GM12878 (cell line): ENCODE measurements around the gene RIN1. TPM values are rescaled to one million over a fixed set of nuclear protein-coding genes. Genes with fewer than 3 reads are reported as not detected.

ENCODE experiments used
- ATAC-seq: fragments of 200-7000 bp; cut with Tn5 transposase; 3 replicates; pipeline ENCODE4 v1.9.1; 2020; ENCODE audit warnings: mild to moderate bottlenecking, moderate library complexity
- BruUV-seq: library from RNA; stranded (reverse); fragments of 400-500 nt; replicated peaks from 2 replicates; lab custom pipeline; 2021; lab: Mats Ljungman, UMichigan
- CTCF ChIA-PET: fragments of 300-600 bp; sonication (Branson Sonifier 250); formaldehyde crosslinking; extraction: SDS; loops from one replicate; lab custom pipeline; 2021; ENCODE audit warnings: inconsistent platforms; lab: Yijun Ruan, JAX
- POLR2A ChIA-PET: fragments of 350-600 bp; formaldehyde crosslinking; extraction: SDS; loops from one replicate; lab custom pipeline; 2021; ENCODE audit warnings: inconsistent platforms; lab: Charles Lee
- RAD21 ChIA-PET: fragments of 300-600 bp; sonication (Branson Sonifier 250); formaldehyde crosslinking; loops from one replicate; lab custom pipeline; 2023; ENCODE audit warnings: antibody characterized with exemption; ENCODE audit not compliant: unreplicated experiment; lab: Charles Lee
- SMC1A ChIA-PET: fragments of 300-600 bp; sonication (Branson Sonifier 250); formaldehyde crosslinking; loops from one replicate; lab custom pipeline; 2023; ENCODE audit not compliant: unreplicated experiment, uncharacterized antibody; lab: Charles Lee
- DNase-seq: peaks from one replicate; pipeline ENCODE4 v3.0.0-alpha.2; 2011; ENCODE audit warnings: low read depth, low spot score
- FAIRE-seq: peaks from 3 replicates; lab custom pipeline; 2011; peaks lifted over from hg19 to GRCh38; lab: Jason Lieb, UNC
- H2AFZ ChIP-seq: 2 replicates; pipeline ENCODE4 v1.6.0; 2011; ENCODE audit warnings: low read depth, low read length, control low read depth; ENCODE audit not compliant: control insufficient read depth
- H3K27ac ChIP-seq: 2 replicates; pipeline ENCODE4 v1.5.1; 2011; ENCODE audit warnings: control low read depth; ENCODE audit not compliant: control insufficient read depth, insufficient read depth
- H3K27me3 ChIP-seq, 2 experiments: replicated peaks in 1 of 2; 2 replicates each; pipeline versions ENCODE4 v1.6.0 to v1.6.1; 2011; ENCODE audit warnings: low read length in 1 of 2; ENCODE audit not compliant: control insufficient read depth in 2 of 2, insufficient read depth in 2 of 2
- H3K36me3 ChIP-seq, 2 experiments: 2 replicates each; pipeline ENCODE4 v1.5.1; 2011; ENCODE audit warnings: low read length in 1 of 2; ENCODE audit not compliant: control insufficient read depth in 2 of 2, insufficient read depth in 2 of 2
- H3K4me1 ChIP-seq: 2 replicates; pipeline ENCODE4 v1.6.1; 2011; ENCODE audit warnings: mild to moderate bottlenecking, low read length, moderate library complexity, mixed read lengths; ENCODE audit not compliant: control insufficient read depth, insufficient read depth
- H3K4me2 ChIP-seq: 2 replicates; pipeline ENCODE4 v1.6.0; 2011; ENCODE audit warnings: control low read depth; ENCODE audit not compliant: control insufficient read depth, insufficient read depth
- H3K4me3 ChIP-seq: fragments of 200-600 bp; sonication (generic); 2 replicates; pipeline ENCODE4 v1.5.1; 2016
- H3K79me2 ChIP-seq: 2 replicates; pipeline ENCODE4 v1.6.0; 2011; ENCODE audit warnings: low read length; ENCODE audit not compliant: control insufficient read depth, insufficient read depth
- H3K9ac ChIP-seq: 2 replicates; pipeline ENCODE4 v1.8.0; 2011; ENCODE audit warnings: low read length, control low read depth, mixed read lengths; ENCODE audit not compliant: control insufficient read depth, insufficient read depth
- H3K9me3 ChIP-seq: replicated peaks from 3 replicates; pipeline ENCODE4 v1.5.1; 2011; ENCODE audit warnings: mild to moderate bottlenecking, low read length; ENCODE audit not compliant: control insufficient read depth, insufficient read depth
- H4K20me1 ChIP-seq: 2 replicates; pipeline ENCODE4 v1.6.0; 2011; ENCODE audit not compliant: control insufficient read depth, insufficient read depth
- BCL11A ChIP-seq: IDR thresholded peaks from 2 replicates; pipeline ENCODE4 v1.6.1; 2011; ENCODE audit warnings: low read depth, low read length
- CBX5 ChIP-seq: sonication (generic); IDR thresholded peaks from 2 replicates; pipeline ENCODE4 v1.6.1; 2016; ENCODE audit warnings: low read depth, moderate library complexity, mild to moderate bottlenecking, inconsistent platforms
- CHD2 ChIP-seq: IDR thresholded peaks from 2 replicates; pipeline ENCODE4 v1.6.1; 2011; ENCODE audit warnings: low read depth, low read length, improper control_type of control experiment, borderline replicate concordance
- FOXM1 ChIP-seq: IDR thresholded peaks from 2 replicates; pipeline ENCODE4 v1.6.1; 2012; ENCODE audit warnings: low read depth, mild to moderate bottlenecking, inconsistent platforms, low read length, moderate library complexity
- HDGF ChIP-seq: fragments of 450-650 bp; IDR thresholded peaks from 2 replicates; pipeline ENCODE4 v1.6.1; 2016; ENCODE audit warnings: antibody characterized with exemption
- WGBS: methylation state at CpG from one replicate; pipeline ENCODE4 v1.1.6; 2016; ENCODE audit warnings: low lambda C conversion rate; ENCODE audit not compliant: insufficient replicate concordance, insufficient coverage; ENCODE audit errors: missing lambda C conversion rate; 5-methylcytosine and 5-hydroxymethylcytosine counted together
- in situ Hi-C: fragments of 300-500 bp; cut with MboI; formaldehyde crosslinking; loops from 9 replicates; pipeline ENCODE4 v1.14.3; 2018; ENCODE audit warnings: mixed read lengths
- intact Hi-C: fragments of 100-400 bp; cut with micrococcal nuclease; formaldehyde crosslinking; loops from one replicate; pipeline ENCODE4 v1.14.2; 2022; ENCODE audit not compliant: unreplicated experiment
- polyA plus RNA-seq, 11 experiments: library from polyadenylated mRNA; depleted of rRNA in 4 of 11; unstranded in 6 of 11; stranded (reverse) in 5 of 11; fragments of >200 nt; fragmentation: Nextera tagmentation in 4 of 11; fragmentation: Illumina TruSeq in 1 of 11; extraction: Ambion mirVana in 4 of 11; extraction: Trizol in 1 of 11; gene quantifications; 1 replicate in 1 of 11; 2 replicates in 10 of 11; pipeline versions ENCODE4 v1.2.1 to v1.2.3, GENCODE V29; 2011 to 2016; ENCODE audit warnings: inconsistent platforms in 2 of 11, missing spikeins in 2 of 11, low read depth in 1 of 11
- total RNA-seq, 4 experiments: library from RNA; depleted of rRNA in 3 of 4; stranded (reverse); fragments of >200 nt in 3 of 4; fragmentation: Illumina TruSeq in 1 of 4; extraction: Trizol in 1 of 4; gene quantifications; 2 replicates each; pipeline versions ENCODE4 v1.2.1 to v1.2.3, GENCODE V29; 2013 to 2021
- TF ChIP-seq, protein P1 (sequence below): fragments of 450-650 bp; IDR thresholded peaks from 2 replicates; pipeline ENCODE4 v1.6.1; 2017; ENCODE audit warnings: mild to moderate bottlenecking, moderate library complexity
- TF ChIP-seq, protein P2 (sequence below): fragments of 450-650 bp; IDR thresholded peaks from 2 replicates; pipeline ENCODE4 v1.6.1; 2017; ENCODE audit warnings: borderline replicate concordance

RIN1 gene
- total and polyA plus RNA-seq, 10 of the 15 experiments (the other 5 are each of a cell fraction or from before 2014, with no cell fraction given), result 0.04 to 0.69 (median 0.22) TPM; not detected in 1

DNA sequence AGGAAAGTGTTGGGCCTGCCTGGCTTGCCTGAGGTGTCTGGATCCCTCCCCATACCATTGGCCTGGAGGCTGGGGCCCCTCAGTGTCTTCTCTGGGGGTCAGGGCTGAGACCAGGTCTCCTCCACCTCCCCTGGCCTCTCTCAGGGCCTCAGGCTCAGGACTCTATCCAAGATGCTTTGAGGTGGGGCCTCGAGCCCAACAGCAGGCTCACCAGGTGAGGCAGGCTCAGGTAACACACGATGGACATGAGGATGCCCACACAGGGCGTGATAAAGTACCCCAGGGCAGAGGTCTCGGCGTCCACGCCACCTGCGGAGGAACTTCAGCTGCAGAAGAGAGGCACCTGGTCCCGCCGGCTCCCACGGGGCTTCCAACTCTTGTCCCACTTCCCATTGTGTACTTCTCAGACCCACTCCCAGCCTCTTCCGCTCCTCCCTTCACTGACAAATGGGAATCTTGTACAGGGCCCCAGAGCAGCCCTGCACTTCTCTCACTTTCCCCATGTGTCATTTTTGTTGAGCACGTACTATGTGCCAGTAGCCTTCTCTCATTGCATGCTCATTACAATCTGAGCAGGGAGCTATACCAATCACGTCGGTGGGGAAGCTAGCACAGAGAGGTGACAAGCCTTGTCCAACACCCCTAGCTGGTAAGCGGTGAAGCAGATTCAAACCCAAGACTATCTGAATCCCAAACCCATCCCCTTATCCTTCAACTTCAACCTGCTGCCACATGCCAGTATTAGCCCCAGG is 31.5 kb upstream of the RIN1 start (continued):
- TF ChIP-seq, protein P1, sequence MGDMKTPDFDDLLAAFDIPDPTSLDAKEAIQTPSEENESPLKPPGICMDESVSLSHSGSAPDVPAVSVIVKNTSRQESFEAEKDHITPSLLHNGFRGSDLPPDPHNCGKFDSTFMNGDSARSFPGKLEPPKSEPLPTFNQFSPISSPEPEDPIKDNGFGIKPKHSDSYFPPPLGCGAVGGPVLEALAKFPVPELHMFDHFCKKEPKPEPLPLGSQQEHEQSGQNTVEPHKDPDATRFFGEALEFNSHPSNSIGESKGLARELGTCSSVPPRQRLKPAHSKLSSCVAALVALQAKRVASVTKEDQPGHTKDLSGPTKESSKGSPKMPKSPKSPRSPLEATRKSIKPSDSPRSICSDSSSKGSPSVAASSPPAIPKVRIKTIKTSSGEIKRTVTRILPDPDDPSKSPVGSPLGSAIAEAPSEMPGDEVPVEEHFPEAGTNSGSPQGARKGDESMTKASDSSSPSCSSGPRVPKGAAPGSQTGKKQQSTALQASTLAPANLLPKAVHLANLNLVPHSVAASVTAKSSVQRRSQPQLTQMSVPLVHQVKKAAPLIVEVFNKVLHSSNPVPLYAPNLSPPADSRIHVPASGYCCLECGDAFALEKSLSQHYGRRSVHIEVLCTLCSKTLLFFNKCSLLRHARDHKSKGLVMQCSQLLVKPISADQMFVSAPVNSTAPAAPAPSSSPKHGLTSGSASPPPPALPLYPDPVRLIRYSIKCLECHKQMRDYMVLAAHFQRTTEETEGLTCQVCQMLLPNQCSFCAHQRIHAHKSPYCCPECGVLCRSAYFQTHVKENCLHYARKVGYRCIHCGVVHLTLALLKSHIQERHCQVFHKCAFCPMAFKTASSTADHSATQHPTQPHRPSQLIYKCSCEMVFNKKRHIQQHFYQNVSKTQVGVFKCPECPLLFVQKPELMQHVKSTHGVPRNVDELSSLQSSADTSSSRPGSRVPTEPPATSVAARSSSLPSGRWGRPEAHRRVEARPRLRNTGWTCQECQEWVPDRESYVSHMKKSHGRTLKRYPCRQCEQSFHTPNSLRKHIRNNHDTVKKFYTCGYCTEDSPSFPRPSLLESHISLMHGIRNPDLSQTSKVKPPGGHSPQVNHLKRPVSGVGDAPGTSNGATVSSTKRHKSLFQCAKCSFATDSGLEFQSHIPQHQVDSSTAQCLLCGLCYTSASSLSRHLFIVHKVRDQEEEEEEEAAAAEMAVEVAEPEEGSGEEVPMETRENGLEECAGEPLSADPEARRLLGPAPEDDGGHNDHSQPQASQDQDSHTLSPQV, result no peak
- TF ChIP-seq HDGF (no peak), CHD2 (no peak), FOXM1 (no peak)

DNA sequence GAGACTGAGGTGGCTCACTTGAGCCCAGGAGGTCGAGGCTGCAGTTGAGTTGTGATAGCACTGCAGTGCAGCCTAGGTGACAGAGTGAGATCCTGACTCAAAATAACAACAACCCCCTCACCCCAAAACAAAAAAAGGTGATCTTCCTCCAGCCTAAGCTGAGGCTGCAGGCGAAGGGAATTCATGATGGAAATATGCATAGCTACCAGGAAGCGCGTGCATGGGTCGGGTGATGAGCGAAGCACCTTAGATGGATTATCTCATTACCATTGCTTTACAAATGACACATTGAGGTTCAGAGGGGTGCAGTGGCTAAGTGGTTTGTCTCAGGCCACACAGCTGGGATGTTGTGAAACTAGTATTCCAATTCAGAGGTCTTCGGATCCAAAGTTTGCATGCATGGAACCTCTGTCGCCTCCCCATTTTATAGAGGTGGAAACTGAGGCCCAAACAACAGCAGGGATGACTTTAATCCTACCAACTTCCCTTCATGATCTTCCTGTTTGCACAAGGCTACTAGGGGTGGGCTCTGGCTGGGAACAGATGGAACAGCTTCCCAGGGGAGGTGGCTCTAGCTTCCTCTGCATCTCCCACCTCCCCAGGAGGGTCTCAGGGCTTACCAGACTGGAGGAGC is 30.7 kb upstream of the RIN1 start:
- H3K27me3 ChIP-seq, result no peaks in the 10 kb centered on the region
- ChIA-PET RAD21 (interaction anchor here (1.1 kb wide), 1 partner anchor 55 kb away, joined by 5 read pairs; no protein-coding TSS in a partner anchor), POLR2A (interaction anchor here (0.5 to 0.6 kb wide), 2 partner anchors 18 to 413 kb away, joined by 3 read pairs; no protein-coding TSS in a partner anchor), CTCF (interaction anchor here (0.5 to 5.9 kb wide), 7 partner anchors 10 to 830 kb away, joined by 3 to 91 read pairs (median 4); partner anchors contain the start of gene TMEM151A), SMC1A (interaction anchor here (1.2 kb wide), 1 partner anchor 23 kb away, joined by 3 read pairs; no protein-coding TSS in a partner anchor)
- H3K27ac ChIP-seq, result no peak overlapping the region
- H4K20me1 ChIP-seq, result no peaks in the 10 kb centered on the region
- ATAC-seq (no peak), FAIRE-seq (no peak), DNase-seq (no peak)
- intact Hi-C loops (no loop called here), in situ Hi-C loops (no loop called here)
- WGBS, result 70% methylated on average over 8 of the region's 8 CpGs
- H3K4me3 ChIP-seq, result no peak overlapping the region
- H3K79me2 ChIP-seq, result no peaks in the 10 kb centered on the region; the same call in none of the 2 replicates
- no peak overlapping the region for H3K4me2 ChIP-seq
- no peak overlapping the region for H3K9ac ChIP-seq
- H3K36me3 ChIP-seq, result peaks cover 0 to 2% of the 10 kb centered on the region in 2 experiments; a peak in 2 of 4 replicates
- no TSS peak for BruUV-seq
- H3K4me1 ChIP-seq, result no peaks in the 10 kb centered on the region; the same call in 1 of the 2 replicates
- TF ChIP-seq, protein P2, sequence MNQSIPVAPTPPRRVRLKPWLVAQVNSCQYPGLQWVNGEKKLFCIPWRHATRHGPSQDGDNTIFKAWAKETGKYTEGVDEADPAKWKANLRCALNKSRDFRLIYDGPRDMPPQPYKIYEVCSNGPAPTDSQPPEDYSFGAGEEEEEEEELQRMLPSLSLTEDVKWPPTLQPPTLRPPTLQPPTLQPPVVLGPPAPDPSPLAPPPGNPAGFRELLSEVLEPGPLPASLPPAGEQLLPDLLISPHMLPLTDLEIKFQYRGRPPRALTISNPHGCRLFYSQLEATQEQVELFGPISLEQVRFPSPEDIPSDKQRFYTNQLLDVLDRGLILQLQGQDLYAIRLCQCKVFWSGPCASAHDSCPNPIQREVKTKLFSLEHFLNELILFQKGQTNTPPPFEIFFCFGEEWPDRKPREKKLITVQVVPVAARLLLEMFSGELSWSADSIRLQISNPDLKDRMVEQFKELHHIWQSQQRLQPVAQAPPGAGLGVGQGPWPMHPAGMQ, result no peak
- TF ChIP-seq BCL11A (no peak), CBX5 (no peak)
- H3K9me3 ChIP-seq, result no peaks in the 10 kb centered on the region
- no peak overlapping the region for H2AFZ ChIP-seq
